Measurements from ENCODE around the gene HPN. TPM values are rescaled to one million over a fixed set of nuclear protein-coding genes. Genes with fewer than 3 reads are reported as not detected.

HPN gene
- total RNA-seq, 1 experiment from 2014 or later = 10.6 TPM

DNA sequence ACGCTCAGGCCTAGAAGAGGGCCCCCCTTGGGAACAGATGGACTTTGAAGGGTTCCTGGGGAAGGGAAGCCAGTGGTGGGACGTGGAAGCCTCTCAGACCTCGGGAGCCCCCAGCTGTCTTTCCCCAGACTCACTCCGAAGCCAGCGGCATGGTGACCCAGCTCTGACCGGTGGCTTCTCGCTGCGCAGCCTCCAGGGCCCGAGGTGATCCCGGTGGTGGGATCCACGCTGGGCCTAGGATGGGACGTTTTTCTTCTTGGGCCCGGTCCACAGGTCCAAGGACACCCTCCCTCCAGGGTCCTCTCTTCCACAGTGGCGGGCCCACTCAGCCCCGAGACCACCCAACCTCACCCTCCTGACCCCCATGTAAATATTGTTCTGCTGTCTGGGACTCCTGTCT, 24.6 kb downstream of the HPN start:
- H3K27me3 Mint-ChIP-seq (ENCODE audit: low read depth) = peaks cover 27% of the 10 kb centered on the region
- Histone ChIP-seq H4K20me1 (ENCODE audit: control insufficient read depth, insufficient read depth, insufficient read length) (no peaks in the 10 kb centered on the region), H3K4me2 (ENCODE audit: insufficient read depth, insufficient read length, low read length) (no peak overlapping the region), H3T11ph (ENCODE audit: low read length) (no peak overlapping the region), H3K27me3 (ENCODE audit: insufficient read depth, low read length) (no peaks in the 10 kb centered on the region), H3K27ac (ENCODE audit: insufficient read length, low read depth, low read length) (no peak overlapping the region), H2AFZ (ENCODE audit: low read length) (no peak overlapping the region), H2BK15ac (ENCODE audit: low read depth, low read length) (no peak overlapping the region), H3K56ac (ENCODE audit: insufficient read length, low read depth, low read length) (no peak overlapping the region), H2AK5ac (ENCODE audit: insufficient read length, low read length) (no peak overlapping the region), H3K14ac (ENCODE audit: insufficient read depth, low read length) (no peak overlapping the region), H3K9me3 (ENCODE audit: control insufficient read depth, low read depth, low read length) (no peaks in the 10 kb centered on the region), H4K8ac (replicated peaks; ENCODE audit: insufficient read length, low read depth, low read length) (no peak overlapping the region), H3K4ac (ENCODE audit: low read depth, low read length) (no peak overlapping the region; the same call in 1 of the 2 replicates), H2BK12ac (ENCODE audit: insufficient read length, low read depth, low read length) (no peak overlapping the region), H4K5ac (ENCODE audit: insufficient read length, low read depth, low read length) (no peak overlapping the region), H2BK20ac (ENCODE audit: low read depth, low read length, poor library complexity, severe bottlenecking) (no peak overlapping the region), H3K79me1 (ENCODE audit: insufficient read depth, low read depth, low read length, poor library complexity, severe bottlenecking) (no peaks in the 10 kb centered on the region), H3K23me2 (ENCODE audit: insufficient read length, low read depth, low read length, poor library complexity, severe bottlenecking) (no peaks in the 10 kb centered on the region), H2BK120ac (ENCODE audit: low read depth, low read length, poor library complexity, severe bottlenecking) (no peak overlapping the region), H3K18ac (ENCODE audit: insufficient read length, low read depth, low read length) (no peak overlapping the region), H3K9ac (ENCODE audit: extremely low read depth, insufficient read length, low read length) (no peak overlapping the region), H3K79me2 (ENCODE audit: insufficient read depth, low read length) (no peaks in the 10 kb centered on the region), H4K91ac (ENCODE audit: insufficient read length, low read depth, low read length) (no peak overlapping the region), H2BK5ac (ENCODE audit: insufficient read length, low read length) (no peak overlapping the region), H3K4me1 (ENCODE audit: insufficient read depth, low read length) (peaks cover 5% of the 10 kb centered on the region; the same call in 1 of the 2 replicates), H3K23ac (ENCODE audit: insufficient read length, low read depth, low read length) (no peak overlapping the region)
- peak overlapping the region in 1 of 3 experiments; percentile 95; a peak in 1 of 7 replicates for H3K27ac Mint-ChIP-seq
- peaks cover 26 to 29% of the 10 kb centered on the region in 2 experiments for H3K4me1 Mint-ChIP-seq
- no peak for DNase-seq
- H3K4me3 Mint-ChIP-seq = no peak overlapping the region
- H3K9me3 Mint-ChIP-seq = peaks cover 6 to 8% of the 10 kb centered on the region in 2 experiments; a peak in 4 of 5 replicates
- no CpG with 5 or more reads among the region's 15 CpGs for WGBS (ENCODE audit: extremely low coverage, insufficient read length, low lambda C conversion rate)
- TF ChIP-seq, protein P1, sequence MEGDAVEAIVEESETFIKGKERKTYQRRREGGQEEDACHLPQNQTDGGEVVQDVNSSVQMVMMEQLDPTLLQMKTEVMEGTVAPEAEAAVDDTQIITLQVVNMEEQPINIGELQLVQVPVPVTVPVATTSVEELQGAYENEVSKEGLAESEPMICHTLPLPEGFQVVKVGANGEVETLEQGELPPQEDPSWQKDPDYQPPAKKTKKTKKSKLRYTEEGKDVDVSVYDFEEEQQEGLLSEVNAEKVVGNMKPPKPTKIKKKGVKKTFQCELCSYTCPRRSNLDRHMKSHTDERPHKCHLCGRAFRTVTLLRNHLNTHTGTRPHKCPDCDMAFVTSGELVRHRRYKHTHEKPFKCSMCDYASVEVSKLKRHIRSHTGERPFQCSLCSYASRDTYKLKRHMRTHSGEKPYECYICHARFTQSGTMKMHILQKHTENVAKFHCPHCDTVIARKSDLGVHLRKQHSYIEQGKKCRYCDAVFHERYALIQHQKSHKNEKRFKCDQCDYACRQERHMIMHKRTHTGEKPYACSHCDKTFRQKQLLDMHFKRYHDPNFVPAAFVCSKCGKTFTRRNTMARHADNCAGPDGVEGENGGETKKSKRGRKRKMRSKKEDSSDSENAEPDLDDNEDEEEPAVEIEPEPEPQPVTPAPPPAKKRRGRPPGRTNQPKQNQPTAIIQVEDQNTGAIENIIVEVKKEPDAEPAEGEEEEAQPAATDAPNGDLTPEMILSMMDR (conservative IDR thresholded peaks at IDR 0.05) = no peak
- peaks cover 0 to 4% (median 0%) of the 10 kb centered on the region in 3 experiments; a peak in 3 of 7 replicates for H3K36me3 Mint-ChIP-seq (ENCODE audit: insufficient read depth in 1 of 3, low read depth in 3 of 3)

All from H9 (cell line).